HepG2 (cell line): ENCODE measurements around the gene CMTR2. TPM values are rescaled to one million over a fixed set of nuclear protein-coding genes. Genes with fewer than 3 reads are reported as not detected.

ENCODE experiments used
- ATAC-seq: fragments of 200-7000 bp; cut with Tn5 transposase; 3 replicates; pipeline ENCODE4 v1.9.1; 2020; ENCODE audit warnings: mild to moderate bottlenecking, moderate library complexity
- BruUV-seq: library from RNA; stranded (reverse); fragments of 400-500 nt; replicated peaks from 2 replicates; lab custom pipeline; 2021; lab: Mats Ljungman, UMichigan
- CTCF ChIA-PET: fragments of 300-600 bp; formaldehyde crosslinking; extraction: SDS; loops from one replicate; lab custom pipeline; 2021; ENCODE audit warnings: low total read pairs, inconsistent platforms, low intra/inter-chr PET ratio; lab: Yijun Ruan, JAX
- POLR2A ChIA-PET: fragments of 350-600 bp; sonication (Branson Sonifier 250); formaldehyde crosslinking; loops from one replicate; lab custom pipeline; 2020; ENCODE audit warnings: antibody characterized with exemption, inconsistent platforms; lab: Yijun Ruan, JAX
- DNase-seq: peaks from one replicate; pipeline ENCODE4 v3.0.0-alpha.2; 2015; ENCODE audit warnings: low spot score
- FAIRE-seq: peaks from 3 replicates; lab custom pipeline; 2011; peaks lifted over from hg19 to GRCh38; lab: Jason Lieb, UNC
- H2AFZ ChIP-seq: one replicate; pipeline ENCODE4 v1.6.1; 2011; ENCODE audit warnings: low read length, inconsistent platforms
- H3K27ac ChIP-seq: fragments of 300-600 bp; 3 replicates; pipeline ENCODE4 v1.8.0; 2011; ENCODE audit warnings: mixed run types, mild to moderate bottlenecking, mixed read lengths, low read length, inconsistent platforms; ENCODE audit not compliant: insufficient read depth; ENCODE audit errors: extremely low read length
- H3K27me3 ChIP-seq, 2 experiments: fragments of 200-600 bp in 1 of 2; 2 replicates in 1 of 2; 3 replicates in 1 of 2; pipeline versions ENCODE4 v1.6.0 to v1.8.0; 2011; ENCODE audit warnings: low read length in 2 of 2, mild to moderate bottlenecking in 2 of 2, moderate library complexity in 2 of 2, inconsistent platforms in 1 of 2; ENCODE audit not compliant: insufficient read depth in 2 of 2, control insufficient read depth in 1 of 2
- H3K36me3 ChIP-seq, 2 experiments: fragments of 200-600 bp in 1 of 2; replicated peaks in 1 of 2; 2 replicates in 1 of 2; 3 replicates in 1 of 2; pipeline versions ENCODE4 v1.5.1 to v1.8.0; 2011; ENCODE audit warnings: low read length in 2 of 2, inconsistent platforms in 1 of 2; ENCODE audit not compliant: insufficient read depth in 2 of 2, control insufficient read depth in 1 of 2
- H3K4me1 ChIP-seq: 2 replicates; pipeline ENCODE4 v1.5.1; 2012; ENCODE audit warnings: low read length, inconsistent platforms; ENCODE audit not compliant: insufficient read depth
- H3K4me2 ChIP-seq: 2 replicates; pipeline ENCODE4 v1.6.0; 2011; ENCODE audit warnings: low read depth, low read length, inconsistent platforms
- H3K4me3 ChIP-seq, 3 experiments: fragments of 200-600 bp in 1 of 3; sonication (generic), shearing (Covaris generic) in 1 of 3; replicated peaks in 1 of 3; 2 replicates each; pipeline ENCODE4 v1.5.1; 2011 to 2016; ENCODE audit warnings: low read length in 3 of 3, inconsistent platforms in 2 of 3, low read depth in 2 of 3, mild to moderate bottlenecking in 2 of 3, control low read depth in 1 of 3, mixed read lengths in 1 of 3; ENCODE audit not compliant: insufficient read depth in 1 of 3
- H3K79me2 ChIP-seq: one replicate; pipeline ENCODE4 v1.6.1; 2011; ENCODE audit warnings: low read length, inconsistent platforms; ENCODE audit not compliant: insufficient read depth
- H3K9ac ChIP-seq: 2 replicates; pipeline ENCODE4 v1.6.0; 2011; ENCODE audit warnings: mild to moderate bottlenecking, low read depth, low read length, inconsistent platforms; ENCODE audit not compliant: insufficient read depth
- H3K9me3 ChIP-seq: 2 replicates; pipeline ENCODE4 v1.5.1; 2012; ENCODE audit warnings: mild to moderate bottlenecking, low read length
- H4K20me1 ChIP-seq: 2 replicates; pipeline ENCODE4 v1.6.0; 2011; ENCODE audit warnings: inconsistent platforms, mild to moderate bottlenecking, low read length, moderate library complexity; ENCODE audit not compliant: insufficient read depth
- ARID3A ChIP-seq: IDR thresholded peaks from 2 replicates; pipeline ENCODE4 v1.6.1; 2012; ENCODE audit warnings: low read depth, low read length, improper control_type of control experiment
- ELF1 ChIP-seq: sonication (generic); formaldehyde crosslinking; IDR thresholded peaks from 2 replicates; pipeline ENCODE4 v1.4.0; 2020; ENCODE audit warnings: missing genetic modification reagents
- FUBP1 ChIP-seq: sonication (generic); formaldehyde crosslinking; IDR thresholded peaks from 2 replicates; pipeline ENCODE4 v1.5.1; 2020; ENCODE audit warnings: missing genetic modification reagents, mild to moderate bottlenecking, borderline replicate concordance
- MTERF4 ChIP-seq: sonication (generic); formaldehyde crosslinking; IDR thresholded peaks from 2 replicates; pipeline ENCODE4 v1.8.0; 2023; ENCODE audit warnings: mild to moderate bottlenecking, missing genetic modification reagents
- ZBTB25 ChIP-seq: IDR thresholded peaks from 2 replicates; pipeline ENCODE4 v1.6.1; 2018; ENCODE audit warnings: missing genetic modification reagents
- ZNF609 ChIP-seq: sonication (generic); formaldehyde crosslinking; IDR thresholded peaks from 2 replicates; pipeline ENCODE4 v1.4.0; 2020; ENCODE audit warnings: mild to moderate bottlenecking, missing genetic modification reagents, borderline replicate concordance
- ZNF891 ChIP-seq: sonication (generic); formaldehyde crosslinking; IDR thresholded peaks from 2 replicates; pipeline ENCODE4 v1.5.0; 2020; ENCODE audit warnings: mild to moderate bottlenecking, missing genetic modification reagents
- WGBS: methylation state at CpG from one replicate; pipeline ENCODE4 v1.1.6; 2017; ENCODE audit warnings: low lambda C conversion rate; 5-methylcytosine and 5-hydroxymethylcytosine counted together
- in situ Hi-C: cut with HindIII; loops from 2 replicates; pipeline ENCODE4 v1.10.0; 2017; ENCODE audit warnings: low pct_unique_long_range_greater_than_20kb; ENCODE audit not compliant: extremely low pct_ligation_motif_present
- intact Hi-C: fragments of 100-400 bp; cut with micrococcal nuclease; formaldehyde crosslinking; loops from one replicate; pipeline ENCODE4 v1.10.0; 2022; ENCODE audit not compliant: unreplicated experiment
- polyA plus RNA-seq, 8 experiments: library from polyadenylated mRNA; depleted of rRNA in 3 of 8; stranded (reverse) in 7 of 8; unstranded in 1 of 8; fragments of >200 nt; fragmentation: Illumina TruSeq in 4 of 8; extraction: Trizol in 4 of 8; gene quantifications; 2 replicates each; pipeline versions ENCODE4 v1.2.1 to v1.2.3, GENCODE V29; 2011 to 2016; ENCODE audit warnings: low read depth in 4 of 8, missing spikeins in 1 of 8, mixed read lengths in 1 of 8; ENCODE audit not compliant: insufficient read depth in 1 of 8
- total RNA-seq, 5 experiments: library from RNA; depleted of rRNA; stranded (reverse); fragments of >200 nt; fragmentation: Illumina TruSeq; extraction: Trizol; gene quantifications; 2 replicates each; pipeline ENCODE4 v1.2.3, GENCODE V29; 2016; ENCODE audit warnings: low read depth in 1 of 5

CMTR2 gene
- total and polyA plus RNA-seq, 2 of the 13 experiments (the other 11 are each of a cell fraction or from before 2014, with no cell fraction given): 15.0 to 19.9 TPM

- TF ChIP-seq MTERF4 (CRISPR knock-in tag): no peak
- no peak for TF ChIP-seq ELF1 (CRISPR knock-in tag)
These were observed 42.9 kb downstream of the CMTR2 start (continued) for GRCh38 chr16:71246309-71246708.

GRCh38 chr16:71244521-71244920 lies 44.7 kb downstream of the CMTR2 start:
- Histone ChIP-seq H3K4me3 (no peak overlapping the region), H3K4me1 (no peaks in the 10 kb centered on the region), H3K4me2 (no peak overlapping the region), H3K27me3 (peaks cover 0 to 7% of the 10 kb centered on the region in 2 experiments; a peak in 2 of 5 replicates), H4K20me1 (no peaks in the 10 kb centered on the region), H3K9me3 (no peaks in the 10 kb centered on the region), H2AFZ (no peak overlapping the region), H3K36me3 (no peaks in the 10 kb centered on the region), H3K27ac (no peak overlapping the region), H3K79me2 (no peaks in the 10 kb centered on the region), H3K9ac (no peak overlapping the region)
- intact Hi-C loops: no loop called here
- in situ Hi-C loops: no loop called here
- ChIA-PET POLR2A (no interaction called here), CTCF (no interaction called here)
- 0% methylated on average over 1 of the region's 1 CpG for WGBS
- DNase-seq (no peak), ATAC-seq (no peak), FAIRE-seq (no peak)
- BruUV-seq: no TSS peak
- TF ChIP-seq ARID3A: no peak
- no peak for TF ChIP-seq ZNF891
- TF ChIP-seq ZBTB25 (CRISPR knock-in tag): no peak
- no peak for TF ChIP-seq FUBP1 (CRISPR knock-in tag)
- TF ChIP-seq ZNF609 (CRISPR knock-in tag): no peak
